Liver (tissue), 3 donors: ENCODE data around the gene TMEM215.

Experiments used
- JUND ChIP-seq, 2 donors: IDR thresholded peaks; 2 replicates each; pipeline ENCODE4 v1.6.1; 2016; ENCODE audit warnings: antibody characterized with exemption in 2 of 2
- TF ChIP-seq, protein P1 (sequence below): fragments of 150-350 bp; IDR thresholded peaks from 2 replicates; pipeline ENCODE4 v1.5.1; 2017; ENCODE audit warnings: improper control_type of control experiment, low read depth, low read length; ENCODE audit not compliant: missing input control
- TF ChIP-seq, protein P2 (sequence below): IDR thresholded peaks from 2 replicates; pipeline ENCODE4 v1.6.1; 2016; ENCODE audit warnings: antibody characterized with exemption
- donor health status: healthy.
- donor health status: healthy.

DNA sequence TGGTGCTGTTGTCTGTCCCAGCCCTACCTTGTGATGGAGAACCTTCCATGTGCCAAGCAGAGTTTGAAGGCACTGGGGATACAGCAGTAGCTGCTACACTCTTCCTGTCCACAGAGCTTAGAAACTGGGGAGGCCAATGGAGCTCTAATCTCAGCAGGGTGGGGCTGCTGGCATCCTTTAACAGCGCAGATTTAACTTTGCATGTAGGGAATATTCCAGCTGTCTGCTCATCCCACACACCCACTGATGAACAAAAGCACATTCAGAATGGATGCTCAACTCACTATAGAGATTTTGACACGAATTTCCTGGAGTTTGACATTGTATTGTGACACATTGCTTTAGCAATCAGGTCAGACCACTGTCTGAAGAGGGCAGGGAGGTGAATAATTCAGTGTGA is 49.0 kb downstream of the TMEM215 start:
- TF ChIP-seq, protein P1, sequence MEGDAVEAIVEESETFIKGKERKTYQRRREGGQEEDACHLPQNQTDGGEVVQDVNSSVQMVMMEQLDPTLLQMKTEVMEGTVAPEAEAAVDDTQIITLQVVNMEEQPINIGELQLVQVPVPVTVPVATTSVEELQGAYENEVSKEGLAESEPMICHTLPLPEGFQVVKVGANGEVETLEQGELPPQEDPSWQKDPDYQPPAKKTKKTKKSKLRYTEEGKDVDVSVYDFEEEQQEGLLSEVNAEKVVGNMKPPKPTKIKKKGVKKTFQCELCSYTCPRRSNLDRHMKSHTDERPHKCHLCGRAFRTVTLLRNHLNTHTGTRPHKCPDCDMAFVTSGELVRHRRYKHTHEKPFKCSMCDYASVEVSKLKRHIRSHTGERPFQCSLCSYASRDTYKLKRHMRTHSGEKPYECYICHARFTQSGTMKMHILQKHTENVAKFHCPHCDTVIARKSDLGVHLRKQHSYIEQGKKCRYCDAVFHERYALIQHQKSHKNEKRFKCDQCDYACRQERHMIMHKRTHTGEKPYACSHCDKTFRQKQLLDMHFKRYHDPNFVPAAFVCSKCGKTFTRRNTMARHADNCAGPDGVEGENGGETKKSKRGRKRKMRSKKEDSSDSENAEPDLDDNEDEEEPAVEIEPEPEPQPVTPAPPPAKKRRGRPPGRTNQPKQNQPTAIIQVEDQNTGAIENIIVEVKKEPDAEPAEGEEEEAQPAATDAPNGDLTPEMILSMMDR = no peak
- TF ChIP-seq JUND (IDR thresholded peaks at IDR 0.05) = no peak
- TF ChIP-seq, protein P2, sequence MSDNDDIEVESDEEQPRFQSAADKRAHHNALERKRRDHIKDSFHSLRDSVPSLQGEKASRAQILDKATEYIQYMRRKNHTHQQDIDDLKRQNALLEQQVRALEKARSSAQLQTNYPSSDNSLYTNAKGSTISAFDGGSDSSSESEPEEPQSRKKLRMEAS = no peak
